Type B pancreatic cell (in vitro differentiated cells): Measurements from ENCODE around the gene DPH7. TPM values are rescaled to one million over a fixed set of nuclear protein-coding genes. Genes with fewer than 3 reads are reported as not detected.
A peak's percentile ranks its signal among the peaks of the same experiment; 100 is the strongest.
"Not testable (repeated sequence)": the region's sequence is repeated elsewhere in the genome, so short reads cannot be mapped to it uniquely, and the experiment has no call there.

Source experiments
- DNase-seq: peaks from one replicate; pipeline ENCODE4 v3.0.0; 2021; ENCODE audit warnings: mixed read lengths; ENCODE audit not compliant: unreplicated experiment; ENCODE audit errors: extremely low spot score
- H3K27ac Mint-ChIP-seq: 2 replicates; pipeline ENCODE4 v1.8.0; 2021; ENCODE audit warnings: mild to moderate bottlenecking, mixed read lengths
- H3K27me3 Mint-ChIP-seq: 2 replicates; pipeline ENCODE4 v1.8.0; 2021; ENCODE audit warnings: mixed read lengths
- H3K36me3 Mint-ChIP-seq: 2 replicates; pipeline ENCODE4 v1.8.0; 2021; ENCODE audit warnings: mixed read lengths
- H3K4me1 Mint-ChIP-seq: one replicate; pipeline ENCODE4 v1.8.0; 2021; ENCODE audit warnings: mixed read lengths; ENCODE audit not compliant: unreplicated experiment
- H3K4me3 Mint-ChIP-seq: 2 replicates; pipeline ENCODE4 v1.8.0; 2021; ENCODE audit warnings: mild to moderate bottlenecking, mixed read lengths
- H3K9me3 Mint-ChIP-seq: 2 replicates; pipeline ENCODE4 v1.8.0; 2021; ENCODE audit warnings: mixed read lengths
- total RNA-seq: library from RNA; stranded (reverse); gene quantifications from 2 replicates; pipeline ENCODE4 v1.2.1, GENCODE V29; 2021; ENCODE audit warnings: low replicate concordance
- TF ChIP-seq, protein P1 (sequence below): fragments of 200-600 bp; sonication (generic); conservative IDR thresholded peaks from 2 replicates; pipeline ENCODE4 v1.5.0; 2021; ENCODE audit warnings: antibody characterized with exemption, mild to moderate bottlenecking

DPH7 gene
- total RNA-seq, 1 donor from 2014 or later, result 45.8 TPM

DNA sequence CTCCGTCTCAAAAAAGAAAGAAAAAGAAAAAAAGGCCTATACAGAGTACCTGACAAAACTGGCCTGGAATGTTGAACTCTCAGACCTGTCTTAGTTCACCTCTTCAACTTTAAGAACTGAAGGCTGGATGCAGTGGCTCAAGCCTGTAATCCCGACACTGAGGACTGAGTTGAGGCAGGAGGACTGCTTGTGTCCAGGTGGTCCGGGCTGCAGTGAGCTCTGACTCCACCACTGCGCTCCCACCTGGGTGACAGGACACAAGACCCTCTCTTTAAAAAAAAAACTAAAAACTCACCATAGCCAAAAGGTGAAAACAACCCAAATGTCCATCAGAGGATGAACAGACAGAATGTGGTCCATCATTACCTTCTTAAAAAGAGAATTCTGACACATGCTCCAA is 20.6 kb downstream of the DPH7 start:
- Mint-ChIP-seq H3K27me3 (no peaks in the 10 kb centered on the region), H3K9me3 (no peaks in the 10 kb centered on the region), H3K36me3 (peaks cover 27% of the 10 kb centered on the region), H3K27ac (no peak overlapping the region), H3K4me3 (no peak overlapping the region), H3K4me1 (peaks cover 8% of the 10 kb centered on the region)
- TF ChIP-seq, protein P1, sequence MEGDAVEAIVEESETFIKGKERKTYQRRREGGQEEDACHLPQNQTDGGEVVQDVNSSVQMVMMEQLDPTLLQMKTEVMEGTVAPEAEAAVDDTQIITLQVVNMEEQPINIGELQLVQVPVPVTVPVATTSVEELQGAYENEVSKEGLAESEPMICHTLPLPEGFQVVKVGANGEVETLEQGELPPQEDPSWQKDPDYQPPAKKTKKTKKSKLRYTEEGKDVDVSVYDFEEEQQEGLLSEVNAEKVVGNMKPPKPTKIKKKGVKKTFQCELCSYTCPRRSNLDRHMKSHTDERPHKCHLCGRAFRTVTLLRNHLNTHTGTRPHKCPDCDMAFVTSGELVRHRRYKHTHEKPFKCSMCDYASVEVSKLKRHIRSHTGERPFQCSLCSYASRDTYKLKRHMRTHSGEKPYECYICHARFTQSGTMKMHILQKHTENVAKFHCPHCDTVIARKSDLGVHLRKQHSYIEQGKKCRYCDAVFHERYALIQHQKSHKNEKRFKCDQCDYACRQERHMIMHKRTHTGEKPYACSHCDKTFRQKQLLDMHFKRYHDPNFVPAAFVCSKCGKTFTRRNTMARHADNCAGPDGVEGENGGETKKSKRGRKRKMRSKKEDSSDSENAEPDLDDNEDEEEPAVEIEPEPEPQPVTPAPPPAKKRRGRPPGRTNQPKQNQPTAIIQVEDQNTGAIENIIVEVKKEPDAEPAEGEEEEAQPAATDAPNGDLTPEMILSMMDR, result no peak
- no peak for DNase-seq

DNA sequence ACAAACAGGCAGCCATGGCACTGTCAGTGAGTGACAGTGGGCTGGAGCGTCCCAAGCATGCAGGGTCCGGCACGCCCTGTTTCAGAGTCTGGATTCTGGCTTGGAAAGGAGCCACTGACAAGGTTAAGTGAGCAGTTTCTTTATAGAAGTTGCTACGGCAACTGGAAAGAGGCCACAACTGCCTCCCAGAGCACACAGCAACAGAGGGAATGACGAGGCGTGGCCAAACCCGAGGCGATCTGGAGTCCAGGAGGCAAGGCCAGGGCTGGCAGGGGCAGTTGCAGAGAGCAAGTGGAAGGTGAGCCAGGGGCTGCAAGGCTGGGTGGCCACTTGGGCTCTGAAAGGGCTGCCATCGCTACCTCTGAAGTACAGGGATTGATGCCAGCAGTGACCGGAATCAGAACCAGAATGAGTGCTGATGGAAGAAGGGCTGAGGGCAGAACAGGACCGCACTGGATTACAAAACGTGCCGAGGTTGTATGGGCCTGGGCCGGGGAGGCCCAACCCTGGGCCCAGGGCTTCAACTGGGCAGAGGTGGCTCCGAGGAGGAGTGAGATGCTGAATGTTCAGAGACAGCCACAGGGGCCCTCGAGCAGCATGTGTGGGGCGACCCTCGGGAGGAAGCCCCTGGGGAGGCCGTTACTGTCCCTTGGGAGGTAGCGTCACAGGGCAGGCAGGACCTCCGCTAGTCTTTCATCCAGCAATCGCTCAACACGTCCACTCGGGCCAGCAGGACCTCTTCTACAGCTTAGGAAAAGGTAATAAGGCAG is 22.5 kb downstream of the DPH7 start:
- no peak for DNase-seq
- no peaks in the 10 kb centered on the region for H3K27me3 Mint-ChIP-seq
- H3K27ac Mint-ChIP-seq, result peak overlapping the region; percentile 81

DNA sequence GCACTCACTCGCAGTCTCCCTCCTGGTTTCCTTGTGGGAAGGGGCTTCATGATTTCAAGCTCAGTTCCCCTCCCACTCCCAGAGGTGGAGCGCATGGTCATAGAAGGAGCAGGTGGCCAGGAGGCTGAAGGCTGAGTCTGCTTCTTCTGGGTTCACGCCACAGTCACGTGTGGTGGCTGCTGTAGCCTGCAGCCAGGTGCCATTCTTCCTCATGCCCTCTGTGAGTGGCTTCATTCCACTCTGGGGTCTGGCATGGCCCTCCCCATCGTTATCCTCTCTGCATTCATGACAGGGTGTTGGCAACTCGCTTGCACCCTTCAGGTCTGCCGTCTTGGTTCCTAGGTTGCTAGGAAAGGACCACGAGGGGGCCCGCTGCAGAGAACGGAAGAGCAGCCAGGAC is 23.5 kb downstream of the DPH7 start:
- Mint-ChIP-seq H3K27ac (no peak overlapping the region), H3K9me3 (no peaks in the 10 kb centered on the region), H3K36me3 (peaks cover 17% of the 10 kb centered on the region), H3K4me1 (peaks cover 13% of the 10 kb centered on the region), H3K27me3 (no peaks in the 10 kb centered on the region), H3K4me3 (no peak overlapping the region)
- TF ChIP-seq, protein P1, result no peak
- DNase-seq, result no peak

More for the DNA sequence above, 22.5 kb downstream of the DPH7 start:
- peaks cover 18% of the 10 kb centered on the region for H3K36me3 Mint-ChIP-seq
- TF ChIP-seq, protein P1, result no peak
- peak overlapping the region; percentile 20 for H3K4me3 Mint-ChIP-seq
- H3K4me1 Mint-ChIP-seq, result peaks cover 11% of the 10 kb centered on the region
- no peaks in the 10 kb centered on the region for H3K9me3 Mint-ChIP-seq

DNA sequence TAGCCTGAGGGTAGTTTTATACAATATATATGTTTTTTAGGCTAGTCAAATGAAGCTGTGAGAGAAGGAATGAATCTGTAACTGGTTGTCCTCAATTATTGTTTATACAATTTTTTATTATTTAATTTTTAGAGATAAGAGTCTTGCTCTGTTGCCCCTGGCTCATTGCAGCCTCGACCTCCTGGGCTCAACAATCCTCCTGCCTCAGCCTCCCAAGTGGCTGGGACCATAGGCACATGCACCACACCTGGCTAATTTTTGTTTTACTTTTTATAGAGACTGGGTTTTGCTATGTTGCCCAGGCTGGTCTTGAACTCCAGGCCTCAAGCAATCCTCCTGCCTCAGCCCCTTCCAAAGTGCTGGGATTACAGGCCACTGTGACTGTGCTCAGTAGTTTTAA is 24.4 kb downstream of the DPH7 start:
- peak overlapping the region; percentile 52 for H3K4me3 Mint-ChIP-seq
- H3K36me3 Mint-ChIP-seq, result peaks cover 9% of the 10 kb centered on the region
- no peak overlapping the region for H3K27ac Mint-ChIP-seq
- no peaks in the 10 kb centered on the region for H3K27me3 Mint-ChIP-seq
- no peaks in the 10 kb centered on the region for H3K9me3 Mint-ChIP-seq
- TF ChIP-seq, protein P1, result no peak
- H3K4me1 Mint-ChIP-seq, result peaks cover 19% of the 10 kb centered on the region
- no peak for DNase-seq

DNA sequence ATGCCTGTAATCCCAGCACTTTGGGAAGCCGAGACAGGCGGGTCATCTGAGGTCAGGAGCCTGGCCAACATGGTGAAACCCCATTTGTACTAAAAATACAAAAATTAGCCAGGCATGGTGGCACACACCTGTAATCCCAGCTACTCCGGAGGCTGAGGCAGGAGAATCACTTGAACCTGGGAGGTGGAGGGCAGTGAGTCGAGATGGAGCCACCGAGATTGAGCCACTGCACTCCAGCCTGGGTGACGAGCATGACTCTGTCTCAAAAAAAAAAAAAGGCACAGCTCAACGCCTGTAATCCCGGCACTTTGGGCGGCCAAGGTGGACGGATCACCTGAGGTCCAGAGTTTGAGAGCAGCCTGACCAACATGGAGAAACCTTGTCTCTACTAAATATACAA is 25.1 kb downstream of the DPH7 start:
- not testable (repeated sequence) for H3K4me3 Mint-ChIP-seq, H3K27me3 Mint-ChIP-seq, H3K36me3 Mint-ChIP-seq, H3K27ac Mint-ChIP-seq, H3K9me3 Mint-ChIP-seq, DNase-seq
- peaks cover 19% of the 10 kb centered on the region for H3K4me1 Mint-ChIP-seq

DNA sequence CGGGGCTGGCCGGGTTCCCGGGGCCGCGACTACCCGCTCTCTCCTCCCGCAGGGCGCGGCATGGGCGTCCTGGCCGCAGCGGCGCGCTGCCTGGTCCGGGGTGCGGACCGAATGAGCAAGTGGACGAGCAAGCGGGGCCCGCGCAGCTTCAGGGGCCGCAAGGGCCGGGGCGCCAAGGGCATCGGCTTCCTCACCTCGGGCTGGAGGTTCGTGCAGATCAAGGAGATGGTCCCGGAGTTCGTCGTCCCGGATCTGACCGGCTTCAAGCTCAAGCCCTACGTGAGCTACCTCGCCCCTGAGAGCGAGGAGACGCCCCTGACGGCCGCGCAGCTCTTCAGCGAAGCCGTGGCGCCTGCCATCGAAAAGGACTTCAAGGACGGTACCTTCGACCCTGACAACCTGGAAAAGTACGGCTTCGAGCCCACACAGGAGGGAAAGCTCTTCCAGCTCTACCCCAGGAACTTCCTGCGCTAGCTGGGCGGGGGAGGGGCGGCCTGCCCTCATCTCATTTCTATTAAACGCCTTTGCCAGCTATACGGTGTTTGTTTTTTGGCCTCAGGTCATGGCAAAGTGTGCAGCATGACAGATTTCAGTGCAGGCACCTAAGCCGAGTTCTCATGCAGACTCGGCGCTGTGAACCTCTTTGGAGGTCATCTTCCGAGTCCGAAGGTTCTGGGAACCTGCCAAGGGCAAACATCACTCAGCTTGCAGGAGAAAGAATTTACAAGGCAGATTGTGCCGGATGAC is 26.5 kb downstream of the DPH7 start:
- Mint-ChIP-seq H3K27me3 (no peaks in the 10 kb centered on the region), H3K9me3 (no peaks in the 10 kb centered on the region), H3K36me3 (peaks cover 9% of the 10 kb centered on the region), H3K4me3 (peak overlapping the region; percentile 91), H3K4me1 (peaks cover 22% of the 10 kb centered on the region), H3K27ac (peak overlapping the region; percentile 86)
- TF ChIP-seq, protein P1, result no peak
- DNase-seq, result no peak
